ENCODE results near the gene SLAMF9.

The SLAMF9 gene

GRCh38 chr1:159985473-159985872 lies 31.4 kb upstream of the SLAMF9 start:
- no peak for TF ChIP-seq CTCF (IDR thresholded peaks at IDR 0.05; ENCODE audit: extremely low read depth, missing control alignments)

GRCh38 chr1:159983681-159984080 lies 29.6 kb upstream of the SLAMF9 start:
- TF ChIP-seq CTCF (IDR thresholded peaks at IDR 0.05; ENCODE audit: extremely low read depth, missing control alignments), result no peak
- DNase-seq (ENCODE audit: low spot score), result no peak

More at GRCh38 chr1:159985473-159985872, 31.4 kb upstream of the SLAMF9 start:
- no peak for DNase-seq (ENCODE audit: low spot score)

- DNase-seq (ENCODE audit: low spot score), result no peak
- no peak for TF ChIP-seq CTCF (IDR thresholded peaks at IDR 0.05; ENCODE audit: extremely low read depth, missing control alignments)
These were observed 28.2 kb upstream of the SLAMF9 start for GRCh38 chr1:159982280-159982679.

- no peak for TF ChIP-seq CTCF (IDR thresholded peaks at IDR 0.05; ENCODE audit: extremely low read depth, missing control alignments)
- DNase-seq (ENCODE audit: low spot score), result no peak
These were observed 27.5 kb upstream of the SLAMF9 start for GRCh38 chr1:159981351-159982055.

- no peak for TF ChIP-seq CTCF (IDR thresholded peaks at IDR 0.05; ENCODE audit: extremely low read depth, missing control alignments)
- no peak for DNase-seq (ENCODE audit: low spot score)
These were observed 26.7 kb upstream of the SLAMF9 start for GRCh38 chr1:159980786-159981185.

GRCh38 chr1:159980076-159980475 lies 26.0 kb upstream of the SLAMF9 start:
- DNase-seq (ENCODE audit: low spot score), result no peak
- no peak for TF ChIP-seq CTCF (IDR thresholded peaks at IDR 0.05; ENCODE audit: extremely low read depth, missing control alignments)

GRCh38 chr1:159979257-159979656 lies 25.2 kb upstream of the SLAMF9 start:
- TF ChIP-seq CTCF (IDR thresholded peaks at IDR 0.05; ENCODE audit: extremely low read depth, missing control alignments), result no peak
- no peak for DNase-seq (ENCODE audit: low spot score)
